ENCODE measurements around the gene TRIM32. TPM values are rescaled to one million over a fixed set of nuclear protein-coding genes. Genes with fewer than 3 reads are reported as not detected.

Gene TRIM32, protein sequence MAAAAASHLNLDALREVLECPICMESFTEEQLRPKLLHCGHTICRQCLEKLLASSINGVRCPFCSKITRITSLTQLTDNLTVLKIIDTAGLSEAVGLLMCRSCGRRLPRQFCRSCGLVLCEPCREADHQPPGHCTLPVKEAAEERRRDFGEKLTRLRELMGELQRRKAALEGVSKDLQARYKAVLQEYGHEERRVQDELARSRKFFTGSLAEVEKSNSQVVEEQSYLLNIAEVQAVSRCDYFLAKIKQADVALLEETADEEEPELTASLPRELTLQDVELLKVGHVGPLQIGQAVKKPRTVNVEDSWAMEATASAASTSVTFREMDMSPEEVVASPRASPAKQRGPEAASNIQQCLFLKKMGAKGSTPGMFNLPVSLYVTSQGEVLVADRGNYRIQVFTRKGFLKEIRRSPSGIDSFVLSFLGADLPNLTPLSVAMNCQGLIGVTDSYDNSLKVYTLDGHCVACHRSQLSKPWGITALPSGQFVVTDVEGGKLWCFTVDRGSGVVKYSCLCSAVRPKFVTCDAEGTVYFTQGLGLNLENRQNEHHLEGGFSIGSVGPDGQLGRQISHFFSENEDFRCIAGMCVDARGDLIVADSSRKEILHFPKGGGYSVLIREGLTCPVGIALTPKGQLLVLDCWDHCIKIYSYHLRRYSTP
- 10 to 100 TPM; 13.9 to 17.1 TPM for total RNA-seq

DNA sequence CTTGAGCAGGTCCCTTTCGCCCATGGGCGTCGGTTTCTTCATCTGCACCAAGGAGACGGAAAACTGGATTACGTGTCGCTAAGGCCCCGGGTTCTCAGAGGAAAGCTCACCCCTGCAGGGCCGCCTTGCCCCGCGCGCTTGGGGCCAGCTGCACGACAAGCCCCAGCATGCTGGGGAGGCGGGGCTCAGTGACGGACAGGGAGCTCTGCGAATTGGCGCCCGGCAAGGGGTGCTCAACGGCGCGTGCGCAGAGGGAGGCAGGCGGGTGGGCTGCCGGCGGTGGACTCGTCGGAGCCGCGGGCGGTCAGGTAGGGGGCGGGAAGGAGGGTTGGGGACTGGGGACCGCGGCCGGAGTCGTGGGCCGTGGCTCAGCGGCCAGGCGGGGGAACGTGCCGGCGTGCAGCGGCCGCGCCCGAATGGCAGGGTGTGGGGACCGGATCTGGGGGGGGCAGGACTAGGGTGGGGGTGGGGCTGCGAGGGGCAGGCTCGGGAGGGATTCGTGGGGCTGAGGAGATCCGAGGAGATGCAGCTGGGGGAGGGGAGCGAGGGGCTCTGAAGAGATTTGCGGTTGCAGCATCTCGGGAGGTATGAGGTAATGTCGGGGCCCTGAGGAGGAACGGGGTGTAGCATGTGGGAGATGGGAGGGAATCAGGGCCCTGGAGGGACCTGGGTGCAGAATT, at the start of gene TRIM32:
TRIM32 (plus strand) TSS at position 232 of the 680 bp plus-strand sequence. CDS start 10,438 bp downstream, outside the sequence.
- H3K4me1 Mint-ChIP-seq, result peaks cover 48% of the 10 kb centered on the region
- H3K36me3 Mint-ChIP-seq (ENCODE audit: low read depth), result peaks cover 10% of the 10 kb centered on the region
- ChIA-PET POLR2A (interaction anchor here (1.8 to 2.1 kb wide), 2 partner anchors 11 to 15 kb away, joined by 6 to 9 read pairs; no protein-coding TSS in a partner anchor), CTCF (interaction anchor here (0.7 kb wide), 1 partner anchor 119 kb away, joined by 3 read pairs; no protein-coding TSS in a partner anchor)
- H3K27ac Mint-ChIP-seq, result peak within 1 kb of the TSS; percentile 77
- H3K27me3 Mint-ChIP-seq, result no peaks in the 10 kb centered on the region
- DNase-seq, result peak; percentile 92
- H3K9me3 Mint-ChIP-seq, result peaks cover 2% of the 10 kb centered on the region
- H3K4me3 Mint-ChIP-seq, result peak within 1 kb of the TSS; percentile 82

DNA sequence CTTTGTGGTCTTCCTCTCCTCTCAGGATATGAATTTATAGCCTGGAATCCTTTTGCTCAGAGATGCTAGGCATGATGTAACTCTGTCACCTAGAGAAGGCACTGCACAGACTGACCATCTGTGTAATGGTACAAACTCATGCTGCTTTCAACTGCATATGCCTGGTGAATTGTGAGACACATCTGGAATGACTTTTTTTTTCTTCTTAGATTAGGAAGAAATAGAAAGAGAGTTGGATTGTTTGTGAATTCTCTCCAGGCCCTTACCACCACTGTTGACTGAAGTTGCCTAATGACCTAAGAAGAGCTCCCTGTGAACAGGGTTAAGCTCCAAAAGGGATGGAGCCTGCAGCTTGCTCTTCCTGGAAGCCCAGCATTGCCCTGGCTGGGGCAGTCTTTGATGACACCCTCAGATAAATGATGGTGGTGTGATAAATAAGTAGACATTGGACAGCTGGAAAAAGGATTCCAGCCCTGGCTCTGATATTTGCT, 47.8 kb upstream of the TRIM32 start:
- H3K9me3 Mint-ChIP-seq, result no peaks in the 10 kb centered on the region
- no peak overlapping the region for H3K27ac Mint-ChIP-seq
- POLR2A ChIA-PET, result no interaction called here
- H3K4me3 Mint-ChIP-seq, result no peak overlapping the region
- H3K4me1 Mint-ChIP-seq, result no peaks in the 10 kb centered on the region
- no peaks in the 10 kb centered on the region for H3K27me3 Mint-ChIP-seq
- CTCF ChIA-PET, result no interaction called here
- no peak for DNase-seq
- H3K36me3 Mint-ChIP-seq (ENCODE audit: low read depth), result no peaks in the 10 kb centered on the region

DNA sequence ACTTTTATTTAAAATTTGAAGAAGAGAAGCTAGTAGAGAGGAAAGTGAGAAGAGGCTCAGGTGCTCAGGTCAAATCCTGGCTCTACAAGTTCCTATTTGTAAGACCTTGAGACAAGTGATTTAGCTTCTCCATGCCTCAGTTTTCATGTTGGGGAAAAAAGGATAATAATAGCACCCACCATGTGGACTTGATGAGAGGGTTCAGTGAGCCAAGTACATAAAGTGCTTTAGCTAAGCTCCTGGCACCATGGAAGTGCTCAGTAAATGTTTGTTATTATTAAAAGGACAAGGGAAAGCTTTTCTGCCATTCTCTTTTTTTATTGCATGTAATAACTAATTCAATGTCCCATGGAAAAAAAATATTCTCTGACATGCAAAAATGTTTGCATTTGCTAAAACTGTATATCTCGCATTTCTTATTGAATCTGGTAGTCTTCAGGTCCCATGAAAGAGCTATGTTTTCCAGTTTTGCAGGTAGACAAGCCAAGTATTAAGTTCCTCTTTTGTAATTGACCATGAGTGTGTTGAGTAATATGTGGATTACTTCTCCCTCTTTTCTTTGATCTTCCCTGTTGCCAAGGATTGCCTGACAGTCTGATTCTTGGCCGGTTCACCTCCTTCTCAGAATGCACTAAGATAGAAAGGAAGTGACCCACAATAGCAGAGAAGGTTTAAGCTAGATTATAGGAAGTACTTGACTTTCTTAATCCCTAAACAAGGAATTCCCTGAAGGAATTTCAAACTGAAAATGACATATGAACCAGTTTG, 45.6 kb upstream of the TRIM32 start:
- CTCF ChIA-PET, result no interaction called here
- Mint-ChIP-seq H3K4me3 (no peak overlapping the region), H3K9me3 (no peaks in the 10 kb centered on the region), H3K27me3 (no peaks in the 10 kb centered on the region), H3K27ac (no peak overlapping the region), H3K4me1 (no peaks in the 10 kb centered on the region), H3K36me3 (ENCODE audit: low read depth) (no peaks in the 10 kb centered on the region)
- DNase-seq, result no peak
- POLR2A ChIA-PET, result no interaction called here

DNA sequence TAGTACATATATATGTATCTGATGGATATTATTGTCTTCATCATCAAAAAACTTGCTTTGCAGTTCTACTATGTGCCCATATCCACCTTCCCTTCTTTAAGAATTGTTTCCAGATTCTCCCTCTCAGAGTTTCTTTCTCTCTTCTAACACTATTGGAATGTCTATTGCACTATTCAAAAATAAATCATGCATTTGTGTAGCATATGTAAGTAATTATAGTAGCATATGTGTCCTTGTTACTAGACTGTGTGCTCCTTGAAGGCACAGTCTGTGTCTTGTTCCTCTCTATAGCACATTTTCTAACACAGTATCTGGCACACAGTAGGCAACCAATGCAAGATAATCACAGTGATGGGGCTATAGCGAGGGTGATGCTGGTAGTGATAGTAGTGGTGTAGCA, 43.4 kb upstream of the TRIM32 start:
- Mint-ChIP-seq H3K9me3 (no peaks in the 10 kb centered on the region), H3K4me3 (no peak overlapping the region), H3K36me3 (ENCODE audit: low read depth) (no peaks in the 10 kb centered on the region), H3K27ac (no peak overlapping the region), H3K4me1 (no peaks in the 10 kb centered on the region), H3K27me3 (no peaks in the 10 kb centered on the region)
- POLR2A ChIA-PET, result no interaction called here
- CTCF ChIA-PET, result no interaction called here
- no peak for DNase-seq

DNA sequence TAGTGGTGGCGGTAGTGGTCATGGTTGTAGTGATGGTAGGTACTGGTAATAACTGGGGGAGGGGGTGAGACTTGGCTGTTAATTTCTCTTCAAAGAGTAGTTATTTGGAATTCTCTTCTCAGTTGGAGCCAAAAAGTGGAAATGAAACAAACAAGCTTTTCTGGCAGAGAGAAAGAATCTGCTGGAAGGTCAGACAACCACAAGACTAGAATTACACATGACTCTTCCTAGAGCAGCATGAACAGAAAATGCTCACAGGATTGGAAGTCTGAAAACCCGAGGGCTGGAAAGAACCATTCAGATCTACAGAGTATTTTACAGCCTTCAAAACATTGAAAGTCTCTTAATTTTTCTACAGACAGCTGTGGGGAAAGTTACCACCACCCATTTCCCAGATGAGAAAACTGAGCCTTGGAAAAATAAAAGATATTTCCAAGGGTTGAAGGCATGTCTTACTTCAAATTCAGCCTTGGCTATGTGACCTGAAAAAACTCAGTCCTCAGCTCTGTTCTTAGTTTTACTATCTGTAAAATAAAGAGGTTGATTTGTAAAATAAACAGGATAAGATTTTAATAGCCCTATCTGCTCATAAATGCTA, 42.9 kb upstream of the TRIM32 start:
- ChIA-PET CTCF (no interaction called here), POLR2A (no interaction called here)
- Mint-ChIP-seq H3K4me3 (no peak overlapping the region), H3K9me3 (no peaks in the 10 kb centered on the region), H3K27ac (no peak overlapping the region), H3K4me1 (no peaks in the 10 kb centered on the region), H3K27me3 (no peaks in the 10 kb centered on the region), H3K36me3 (ENCODE audit: low read depth) (no peaks in the 10 kb centered on the region)
- DNase-seq, result no peak

DNA sequence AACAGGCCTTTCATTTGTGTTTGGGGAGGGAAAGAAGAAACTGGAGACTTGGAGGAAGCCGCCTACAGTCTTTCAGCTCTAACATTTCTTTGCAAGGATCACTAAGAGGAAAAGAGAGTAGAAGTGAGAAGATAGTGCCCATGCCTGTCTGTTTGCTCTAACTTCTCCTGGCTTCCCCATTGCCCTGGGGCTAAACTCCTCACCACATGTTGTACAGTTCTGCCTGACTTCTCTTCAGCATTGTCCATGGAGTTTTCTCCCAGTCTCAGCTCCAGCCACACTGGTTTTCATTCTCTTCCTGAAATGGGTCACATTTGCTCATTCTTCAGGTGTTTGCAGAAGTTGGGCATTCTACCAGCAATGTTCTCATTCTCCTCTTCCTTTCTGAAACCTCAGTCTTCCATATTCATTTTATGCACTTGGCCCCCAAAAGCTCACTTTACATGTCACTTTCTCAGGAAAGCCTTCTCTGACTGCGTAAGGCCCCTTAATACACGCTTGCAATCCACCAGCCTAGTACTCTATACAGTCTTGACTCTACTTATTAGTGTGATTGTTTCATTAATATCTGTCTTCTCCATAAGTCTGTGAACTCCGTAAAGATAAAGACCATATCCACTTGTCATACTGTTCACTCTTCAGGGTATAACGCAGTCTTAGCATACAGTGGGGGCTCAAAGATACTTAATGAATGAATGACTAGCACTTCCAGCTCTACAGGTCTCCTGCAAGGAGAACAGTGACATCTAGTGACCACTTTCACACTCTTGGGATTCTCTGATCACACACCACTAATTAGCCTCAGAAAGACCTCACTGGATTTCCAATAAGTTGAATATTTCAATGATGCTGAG, 40.2 kb upstream of the TRIM32 start:
- Mint-ChIP-seq H3K27me3 (no peaks in the 10 kb centered on the region), H3K4me1 (no peaks in the 10 kb centered on the region), H3K27ac (no peak overlapping the region), H3K9me3 (no peaks in the 10 kb centered on the region), H3K36me3 (ENCODE audit: low read depth) (no peaks in the 10 kb centered on the region), H3K4me3 (no peak overlapping the region)
- no peak for DNase-seq
- ChIA-PET POLR2A (no interaction called here), CTCF (interaction anchor here (1.0 kb wide), 1 partner anchor 55 kb away, joined by 3 read pairs; no protein-coding TSS in a partner anchor)

DNA sequence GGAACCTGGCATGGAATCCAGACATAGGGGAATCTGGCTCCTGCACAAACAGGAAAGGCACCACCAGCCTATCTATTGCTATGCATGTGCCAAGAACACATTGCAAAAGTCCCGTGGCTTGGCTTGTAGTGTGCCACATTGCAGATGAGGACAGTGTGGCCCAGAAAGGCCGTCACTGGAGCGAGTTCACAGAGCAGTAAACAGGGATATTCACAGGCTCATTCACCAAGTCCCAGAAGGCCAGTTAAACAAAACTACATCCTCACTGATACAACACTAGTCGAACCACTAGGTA, 39.6 kb upstream of the TRIM32 start:
- no peak overlapping the region for H3K4me3 Mint-ChIP-seq
- ChIA-PET POLR2A (no interaction called here), CTCF (interaction anchor here (1.0 kb wide), 1 partner anchor 56 kb away, joined by 3 read pairs; no protein-coding TSS in a partner anchor)
- no peak overlapping the region for H3K27ac Mint-ChIP-seq
- H3K27me3 Mint-ChIP-seq, result no peaks in the 10 kb centered on the region
- H3K4me1 Mint-ChIP-seq, result no peaks in the 10 kb centered on the region
- no peaks in the 10 kb centered on the region for H3K9me3 Mint-ChIP-seq
- H3K36me3 Mint-ChIP-seq (ENCODE audit: low read depth), result no peaks in the 10 kb centered on the region
- DNase-seq, result no peak

DNA sequence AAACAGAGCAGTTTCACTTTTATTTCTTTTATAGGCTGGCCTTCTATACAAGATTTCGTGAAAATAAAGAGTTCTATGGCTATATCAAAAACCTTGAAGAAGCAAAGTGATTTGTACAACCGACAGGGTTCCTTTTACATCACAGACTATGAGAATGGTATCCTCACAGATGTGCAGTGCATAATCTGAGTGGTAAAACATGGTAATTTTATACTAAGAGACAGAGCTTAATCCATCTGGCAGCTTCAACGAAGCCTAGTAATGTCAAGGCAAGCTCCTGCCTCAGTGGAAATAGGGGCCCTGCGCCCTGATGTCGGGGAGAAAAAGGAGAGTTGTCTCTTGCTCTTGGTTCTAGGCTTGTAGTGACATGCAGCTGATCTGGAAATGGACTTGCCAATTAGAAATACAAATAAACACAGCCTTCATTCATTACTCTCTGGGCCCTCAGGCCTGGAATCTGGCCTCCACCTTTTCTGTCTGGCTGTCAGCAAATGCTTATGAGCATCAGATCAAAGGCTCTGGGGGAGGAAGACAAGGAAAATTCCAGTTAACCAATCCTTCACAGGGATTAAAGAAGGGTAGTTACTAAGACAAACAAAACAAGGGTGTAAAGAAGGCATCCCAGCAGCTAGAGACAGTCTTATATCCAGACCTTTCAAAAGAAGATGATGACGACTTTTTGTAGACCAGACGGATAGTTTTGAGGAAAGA, 33.6 kb upstream of the TRIM32 start:
- ChIA-PET POLR2A (no interaction called here), CTCF (no interaction called here)
- Mint-ChIP-seq H3K27ac (no peak overlapping the region), H3K27me3 (no peaks in the 10 kb centered on the region), H3K4me1 (no peaks in the 10 kb centered on the region), H3K9me3 (no peaks in the 10 kb centered on the region), H3K4me3 (no peak overlapping the region), H3K36me3 (ENCODE audit: low read depth) (no peaks in the 10 kb centered on the region)
- no peak for DNase-seq

DNA sequence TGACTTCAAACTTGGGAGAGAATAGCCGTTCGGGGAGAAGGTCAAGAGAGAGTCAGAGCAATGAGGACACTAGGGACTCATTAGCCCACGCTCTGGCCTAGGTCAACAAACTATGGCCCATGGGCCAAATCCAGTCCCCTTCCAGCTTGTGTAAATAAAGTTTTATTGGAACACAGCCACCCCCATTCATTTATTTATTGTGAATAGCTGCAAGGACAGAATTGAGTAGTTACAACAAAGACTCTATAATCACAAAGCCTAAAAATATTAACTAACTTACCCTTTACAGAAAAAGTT, 33.1 kb upstream of the TRIM32 start:
- no peak for DNase-seq
- Mint-ChIP-seq H3K4me1 (no peaks in the 10 kb centered on the region), H3K27me3 (no peaks in the 10 kb centered on the region), H3K9me3 (no peaks in the 10 kb centered on the region), H3K27ac (no peak overlapping the region), H3K36me3 (ENCODE audit: low read depth) (no peaks in the 10 kb centered on the region), H3K4me3 (no peak overlapping the region)
- ChIA-PET POLR2A (no interaction called here), CTCF (no interaction called here)

DNA sequence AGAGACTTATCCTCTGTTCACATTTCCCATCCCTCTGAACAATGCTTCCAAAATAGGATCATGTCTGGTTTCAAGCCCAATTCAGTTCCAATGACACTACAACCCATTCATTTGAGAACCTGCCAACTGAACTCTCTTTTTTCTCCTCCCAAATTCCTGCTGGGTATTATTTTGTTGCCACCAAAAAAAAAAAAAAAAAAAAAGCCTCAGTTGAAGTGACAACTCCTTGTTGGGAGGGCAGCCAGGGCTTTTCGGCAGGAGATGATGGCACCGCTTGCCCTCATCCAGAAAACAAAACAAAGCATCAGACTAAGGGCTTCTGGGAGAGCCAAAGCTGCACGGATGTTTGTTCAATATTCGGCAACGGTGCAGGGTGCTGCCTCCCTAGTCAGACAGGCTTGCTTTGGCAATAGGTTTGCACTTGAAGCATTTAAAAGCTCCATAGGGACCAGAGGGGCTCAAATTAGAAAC, 30.6 kb upstream of the TRIM32 start:
- Mint-ChIP-seq H3K9me3 (no peaks in the 10 kb centered on the region), H3K4me1 (no peaks in the 10 kb centered on the region), H3K4me3 (no peak overlapping the region), H3K27me3 (no peaks in the 10 kb centered on the region), H3K27ac (no peak overlapping the region), H3K36me3 (ENCODE audit: low read depth) (no peaks in the 10 kb centered on the region)
- ChIA-PET CTCF (no interaction called here), POLR2A (no interaction called here)
- no peak for DNase-seq

DNA sequence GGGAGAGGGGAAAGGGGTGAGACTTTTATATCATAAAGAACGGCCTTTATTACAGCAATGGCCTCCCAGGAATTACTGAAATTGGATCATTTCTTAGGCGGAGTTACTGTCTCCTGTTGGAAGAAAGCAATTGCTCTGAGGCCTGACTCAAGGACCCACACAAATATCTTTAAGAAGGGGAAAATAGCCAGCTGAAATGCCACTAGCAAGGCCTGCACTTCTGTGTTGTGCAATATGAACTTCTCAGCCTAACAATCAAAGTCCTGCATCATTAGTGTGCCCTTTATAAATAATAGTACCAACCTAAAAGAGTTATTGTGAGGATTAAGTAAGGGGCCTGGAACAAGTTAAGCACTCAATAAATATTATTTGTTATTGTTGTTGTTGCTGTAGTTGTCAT, 30.1 kb upstream of the TRIM32 start:
- H3K27me3 Mint-ChIP-seq, result no peaks in the 10 kb centered on the region
- no peak overlapping the region for H3K27ac Mint-ChIP-seq
- no peaks in the 10 kb centered on the region for H3K36me3 Mint-ChIP-seq (ENCODE audit: low read depth)
- ChIA-PET POLR2A (no interaction called here), CTCF (no interaction called here)
- no peaks in the 10 kb centered on the region for H3K4me1 Mint-ChIP-seq
- no peak for DNase-seq
- H3K9me3 Mint-ChIP-seq, result no peaks in the 10 kb centered on the region
- H3K4me3 Mint-ChIP-seq, result no peak overlapping the region

DNA sequence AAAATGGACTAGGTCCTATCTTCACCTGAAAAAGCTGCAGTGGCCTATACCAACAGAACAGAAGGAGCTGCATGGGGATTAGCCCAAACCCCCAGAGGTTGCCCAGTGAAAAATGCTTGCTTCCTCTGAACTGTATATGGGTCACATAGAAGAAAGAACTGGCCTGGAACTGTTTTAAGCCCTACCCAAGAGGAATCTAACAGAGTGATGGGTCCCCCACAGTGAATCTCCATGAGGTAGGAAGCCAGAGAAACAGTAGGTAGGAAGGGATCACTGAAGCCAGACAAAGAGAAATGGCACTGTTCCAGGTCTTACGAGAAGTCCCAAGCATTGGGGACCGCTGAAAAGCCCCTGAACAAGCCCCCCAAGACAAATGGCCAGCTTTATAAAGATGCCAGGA, 28.8 kb upstream of the TRIM32 start:
- no peak overlapping the region for H3K27ac Mint-ChIP-seq
- no peaks in the 10 kb centered on the region for H3K9me3 Mint-ChIP-seq
- no peaks in the 10 kb centered on the region for H3K36me3 Mint-ChIP-seq (ENCODE audit: low read depth)
- H3K4me1 Mint-ChIP-seq, result no peaks in the 10 kb centered on the region
- DNase-seq, result no peak
- ChIA-PET CTCF (no interaction called here), POLR2A (no interaction called here)
- H3K27me3 Mint-ChIP-seq, result no peaks in the 10 kb centered on the region
- no peak overlapping the region for H3K4me3 Mint-ChIP-seq

Measured in activated CD4-positive, alpha-beta memory T cell treated with anti-CD3 and anti-CD28 coated beads, Interleukin-2, amount 10 ng/mL, durations not matched to agents 7 days and 5 days (primary cell).